Naive thymus-derived CD4-positive, alpha-beta T cell (primary cell): ENCODE measurements around the gene EPS8L1. TPM values are rescaled to one million over a fixed set of nuclear protein-coding genes. Genes with fewer than 3 reads are reported as not detected.

ENCODE experiments used
- ATAC-seq: fragments of 150-1000 bp; cut with Tn5 transposase; 2 replicates; pipeline ENCODE4 v1.10.0; 2021; ENCODE audit warnings: mild to moderate bottlenecking, moderate library complexity
- CTCF ChIA-PET: fragments of 350-600 bp; sonication (Branson Sonifier 250); formaldehyde crosslinking; loops from one replicate; lab custom pipeline; 2021; ENCODE audit warnings: antibody characterized with exemption; lab: Charles Lee
- POLR2A ChIA-PET: fragments of 350-600 bp; sonication (Branson Sonifier 250); formaldehyde crosslinking; loops from one replicate; lab custom pipeline; 2021; ENCODE audit warnings: antibody characterized with exemption, inconsistent platforms; lab: Charles Lee
- DNase-seq, 9 donors: peaks; one replicate each; pipeline versions ENCODE4 v3.0.0 to v3.0.0-alpha.2; 2020 to 2022; ENCODE audit warnings: mixed read lengths in 1 of 9
- H3K27ac ChIP-seq: one replicate; pipeline ENCODE4 v1.7.0; 2013; ENCODE audit warnings: mild to moderate bottlenecking, low read depth, low read length, moderate library complexity
- H3K27me3 ChIP-seq, 2 donors: one replicate each; pipeline ENCODE4 v1.7.0; 2013; ENCODE audit warnings: low read length in 2 of 2, mild to moderate bottlenecking in 2 of 2, moderate library complexity in 2 of 2; ENCODE audit not compliant: control insufficient read depth in 2 of 2, insufficient read depth in 2 of 2
- H3K36me3 ChIP-seq, 3 experiments: 1 replicate in 2 of 3; 2 replicates in 1 of 3; pipeline ENCODE4 v1.7.0; 2013; ENCODE audit warnings: low read length in 3 of 3, mild to moderate bottlenecking in 3 of 3, moderate library complexity in 1 of 3; ENCODE audit not compliant: insufficient read depth in 3 of 3, control insufficient read depth in 2 of 3
- H3K4me1 ChIP-seq, 2 donors: one replicate each; pipeline ENCODE4 v1.7.0; 2013; ENCODE audit warnings: low read length in 2 of 2, mild to moderate bottlenecking in 2 of 2, moderate library complexity in 1 of 2; ENCODE audit not compliant: control insufficient read depth in 2 of 2, insufficient read depth in 2 of 2
- H3K4me3 ChIP-seq: 2 replicates; pipeline ENCODE4 v1.7.0; 2013; ENCODE audit warnings: mild to moderate bottlenecking, low read length
- H3K9me3 ChIP-seq, 3 experiments: 1 replicate in 2 of 3; 2 replicates in 1 of 3; pipeline ENCODE4 v1.7.0; 2013; ENCODE audit warnings: low read length in 3 of 3; ENCODE audit not compliant: control insufficient read depth in 2 of 3
- H3K27ac Mint-ChIP-seq, 9 donors: one replicate each; pipeline ENCODE4 v1.8.0; 2020 to 2022; ENCODE audit warnings: mixed read lengths in 9 of 9, mild to moderate bottlenecking in 8 of 9, moderate library complexity in 5 of 9, inconsistent platforms in 2 of 9
- H3K27me3 Mint-ChIP-seq, 5 donors: one replicate each; pipeline ENCODE4 v1.8.0; 2021 to 2022; ENCODE audit warnings: mixed read lengths in 5 of 5, mild to moderate bottlenecking in 1 of 5
- H3K36me3 Mint-ChIP-seq, 5 donors: one replicate each; pipeline ENCODE4 v1.8.0; 2020 to 2022; ENCODE audit warnings: mixed read lengths in 5 of 5, mild to moderate bottlenecking in 3 of 5, inconsistent platforms in 1 of 5
- H3K4me1 Mint-ChIP-seq, 7 donors: one replicate each; pipeline ENCODE4 v1.8.0; 2020 to 2022; ENCODE audit warnings: mixed read lengths in 7 of 7, mild to moderate bottlenecking in 3 of 7, inconsistent platforms in 1 of 7
- H3K4me3 Mint-ChIP-seq, 10 donors: one replicate each; pipeline ENCODE4 v1.8.0; 2020 to 2022; ENCODE audit warnings: mild to moderate bottlenecking in 10 of 10, mixed read lengths in 10 of 10, moderate library complexity in 6 of 10, inconsistent platforms in 2 of 10
- H3K9me3 Mint-ChIP-seq, 11 donors: one replicate each; pipeline ENCODE4 v1.8.0; 2020 to 2022; ENCODE audit warnings: mixed read lengths in 11 of 11, mild to moderate bottlenecking in 4 of 11, inconsistent platforms in 1 of 11, moderate library complexity in 1 of 11
- intact Hi-C, 2 donors: fragments of 100-400 bp; cut with micrococcal nuclease; formaldehyde crosslinking; loops; one replicate each; pipeline ENCODE4 v1.15.1; 2023
- polyA plus RNA-seq, 2 donors: library from polyadenylated mRNA; unstranded; fragments of 300-500 nt; fragmentation: Illumina TruSeq; gene quantifications; one replicate each; pipeline ENCODE4 v1.2.3, GENCODE V29; 2021
- total RNA-seq, 6 experiments: library from RNA in 5 of 6; stranded (reverse) in 5 of 6; gene quantifications; 1 replicate in 5 of 6; 2 replicates in 1 of 6; pipeline ENCODE4 v1.2.3 and lab custom pipeline; 2021 to 2026

Gene EPS8L1
- total and polyA plus RNA-seq, 7 experiments from 2014 or later, result 0.09 to 6.8 (median 2.0) TPM; not detected in 1

- ATAC-seq, result peak; percentile 95
- ChIA-PET CTCF (interaction anchor here (0.6 kb wide), 1 partner anchor 536 kb away, joined by 3 read pairs; no protein-coding TSS in a partner anchor), POLR2A (interaction anchor here (0.6 to 1.5 kb wide), 6 partner anchors 24 to 292 kb away, joined by 3 to 8 read pairs (median 4); partner anchors contain the start of gene TMEM238)
- Histone ChIP-seq H3K9me3 (no peaks in the 10 kb centered on the region), H3K4me3 (peak overlapping the region; percentile 97), H3K27me3 (no peaks in the 10 kb centered on the region), H3K4me1 (peaks cover 12 to 19% of the 10 kb centered on the region in 2 donors), H3K36me3 (peaks cover 0 to 10% (median 0%) of the 10 kb centered on the region in 3 experiments), H3K27ac (peak overlapping the region; percentile 74)
- intact Hi-C loops, result loop anchor here (1.0 to 10.0 kb wide), 27 partner anchors 30 to 1015 kb away; partner anchors contain the start of genes FIZ1 (in 2 of the 2), PPP6R1 (in 2 of the 2), PRPF31 (in 2 of the 2) and RDH13 (in 2 of the 2)
- Mint-ChIP-seq H3K9me3 (peaks cover 0 to 2% (median 0%) of the 10 kb centered on the region in 11 donors), H3K27ac (peak overlapping the region; percentile 87 to 94 (median 94)), H3K36me3 (peaks cover 0 to 5% (median 0%) of the 10 kb centered on the region in 5 donors), H3K4me3 (peak overlapping the region; percentile 93 to 100 (median 98)), H3K27me3 (peaks cover 0 to 13% (median under 1%) of the 10 kb centered on the region in 5 donors), H3K4me1 (peaks cover 14 to 47% (median 36%) of the 10 kb centered on the region in 7 donors)
- peak; percentile 88 to 97 (median 91) for DNase-seq
Measured at GRCh38 chr19:55117663-55118391, 42.2 kb downstream of the EPS8L1 start.

- Histone ChIP-seq H3K27me3 (no peaks in the 10 kb centered on the region), H3K4me3 (peak overlapping the region; percentile 97), H3K4me1 (peaks cover 12 to 19% of the 10 kb centered on the region in 2 donors), H3K9me3 (no peaks in the 10 kb centered on the region), H3K27ac (no peak overlapping the region), H3K36me3 (peaks cover 0 to 3% (median 0%) of the 10 kb centered on the region in 3 experiments)
- intact Hi-C loops, result loop anchor here (1.0 to 10.0 kb wide), 5 partner anchors 139 to 1004 kb away; partner anchors contain the start of genes PPP6R1 (in 1 of the 2), PRPF31 (in 1 of the 2), TFPT (in 1 of the 2) and ZNF628 (in 1 of the 2)
- Mint-ChIP-seq H3K4me3 (peak overlapping the region; percentile 93 to 100 (median 98)), H3K9me3 (peaks cover 0 to 2% (median 0%) of the 10 kb centered on the region in 11 donors), H3K27me3 (peaks cover 3 to 19% (median 7%) of the 10 kb centered on the region in 5 donors), H3K36me3 (peaks cover 0 to 5% (median 0%) of the 10 kb centered on the region in 5 donors), H3K27ac (peak overlapping the region in 6 of 9 donors; percentile 31 to 94 (median 86)), H3K4me1 (peaks cover 14 to 47% (median 36%) of the 10 kb centered on the region in 7 donors)
- no peak for ATAC-seq
- POLR2A ChIA-PET, result interaction anchor here (0.8 to 1.5 kb wide), 5 partner anchors 56 to 292 kb away, joined by 3 to 8 read pairs (median 4); partner anchors contain the start of gene TMEM238
- CTCF ChIA-PET, result no interaction called here
- DNase-seq, result no peak
Measured at GRCh38 chr19:55118401-55118991, 42.8 kb downstream of the EPS8L1 start.

DNA sequence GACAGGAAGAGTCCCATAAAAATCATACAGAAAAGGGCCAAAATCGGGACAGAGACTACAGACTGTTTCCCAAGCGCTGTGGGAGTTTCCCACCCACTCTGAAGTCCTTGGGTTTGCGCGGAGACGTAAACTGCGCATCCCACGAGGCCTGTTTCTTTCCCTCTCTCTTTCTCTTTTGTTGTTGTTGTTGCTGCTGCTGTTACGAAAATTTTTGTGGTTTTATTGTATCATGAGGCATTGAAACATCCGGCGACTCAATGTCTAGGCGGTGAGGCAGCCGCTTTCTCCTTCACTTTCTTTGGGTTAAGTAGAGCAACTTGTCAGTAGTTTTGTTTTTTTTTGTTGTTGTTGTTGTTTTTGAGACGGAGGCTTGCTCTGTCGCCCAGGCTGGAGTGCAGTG lies 43.4 kb downstream of the EPS8L1 start:
- intact Hi-C loops, result loop anchor here (5.0 to 10.0 kb wide), 4 partner anchors 138 to 1004 kb away; partner anchors contain the start of genes PPP6R1 (in 1 of the 2), PRPF31 (in 1 of the 2), TFPT (in 1 of the 2) and ZNF787 (in 1 of the 2)
- peak overlapping the region; percentile 3 to 94 (median 82) for H3K27ac Mint-ChIP-seq
- no peak for ATAC-seq

DNA sequence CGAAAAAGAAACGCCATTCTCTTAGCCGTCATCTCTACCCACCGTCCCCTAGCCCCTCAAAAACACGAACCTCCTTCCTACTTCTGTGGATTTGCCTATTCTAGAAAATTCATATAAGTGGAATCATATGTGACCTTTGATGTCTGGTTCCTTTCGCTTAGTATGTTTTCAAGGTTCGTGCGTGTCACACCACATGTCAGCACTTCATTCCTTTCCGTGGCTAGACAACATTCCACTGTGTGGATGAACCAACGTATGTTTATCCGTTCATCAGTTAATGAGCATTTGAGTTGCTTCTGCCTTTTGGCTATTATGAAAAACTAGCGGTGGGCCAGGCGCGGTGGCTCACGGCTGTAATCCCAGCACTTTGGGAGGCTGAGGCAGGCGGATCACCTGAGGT lies 55.8 kb downstream of the EPS8L1 start:
- no peaks in the 10 kb centered on the region for H3K36me3 Mint-ChIP-seq
- POLR2A ChIA-PET, result no interaction called here
- no peak overlapping the region for H3K27ac Mint-ChIP-seq
- peaks cover 0 to 2% (median 0%) of the 10 kb centered on the region in 11 donors for H3K9me3 Mint-ChIP-seq
- CTCF ChIA-PET, result no interaction called here
- H3K36me3 ChIP-seq, result no peaks in the 10 kb centered on the region
- peaks cover 0 to 3% of the 10 kb centered on the region in 2 donors for H3K27me3 ChIP-seq
- peaks cover 0 to 2% (median 0%) of the 10 kb centered on the region in 7 donors for H3K4me1 Mint-ChIP-seq
- H3K27me3 Mint-ChIP-seq, result peaks cover 42 to 57% (median 49%) of the 10 kb centered on the region in 5 donors
- DNase-seq, result no peak
- no peak overlapping the region for H3K4me3 Mint-ChIP-seq
- H3K4me3 ChIP-seq, result no peak overlapping the region
- H3K4me1 ChIP-seq, result no peaks in the 10 kb centered on the region
- H3K9me3 ChIP-seq, result no peaks in the 10 kb centered on the region
- ATAC-seq, result no peak
- no peak overlapping the region for H3K27ac ChIP-seq
- intact Hi-C loops, result loop anchor here (5.0 to 10.0 kb wide), 2 partner anchors 249 to 477 kb away; no protein-coding TSS in a partner anchor

More for the DNA sequence above, 43.4 kb downstream of the EPS8L1 start:
- Mint-ChIP-seq H3K4me3 (peak overlapping the region; percentile 66 to 100 (median 80)), H3K27me3 (peaks cover 8 to 25% (median 12%) of the 10 kb centered on the region in 5 donors), H3K36me3 (peaks cover 0 to 5% (median 0%) of the 10 kb centered on the region in 5 donors), H3K9me3 (peaks cover 0 to 2% (median 0%) of the 10 kb centered on the region in 11 donors), H3K4me1 (peaks cover 14 to 47% (median 36%) of the 10 kb centered on the region in 7 donors)
- H3K4me3 ChIP-seq, result no peak overlapping the region
- ChIA-PET POLR2A (interaction anchor here (1.4 kb wide), 1 partner anchor 291 kb away, joined by 4 read pairs; no protein-coding TSS in a partner anchor), CTCF (no interaction called here)
- no peaks in the 10 kb centered on the region for H3K27me3 ChIP-seq
- no peaks in the 10 kb centered on the region for H3K9me3 ChIP-seq
- peak in 4 of 9 donors; percentile 10 to 44 (median 28) for DNase-seq
- peaks cover 0 to 3% (median 0%) of the 10 kb centered on the region in 3 experiments for H3K36me3 ChIP-seq
- peaks cover 12 to 19% of the 10 kb centered on the region in 2 donors for H3K4me1 ChIP-seq
- no peak overlapping the region for H3K27ac ChIP-seq

GRCh38 chr19:55132453-55133129 lies 56.9 kb downstream of the EPS8L1 start:
- Mint-ChIP-seq H3K4me1 (no peaks in the 10 kb centered on the region), H3K36me3 (no peaks in the 10 kb centered on the region), H3K9me3 (peaks cover 0 to 2% (median 0%) of the 10 kb centered on the region in 11 donors), H3K27ac (no peak overlapping the region), H3K27me3 (peaks cover 35 to 45% (median 38%) of the 10 kb centered on the region in 5 donors), H3K4me3 (no peak overlapping the region)
- H3K27me3 ChIP-seq, result peaks cover 0 to 3% of the 10 kb centered on the region in 2 donors
- intact Hi-C loops, result loop anchor here (5.0 to 10.0 kb wide), 2 partner anchors 250 to 478 kb away; no protein-coding TSS in a partner anchor
- H3K4me3 ChIP-seq, result no peak overlapping the region
- H3K4me1 ChIP-seq, result no peaks in the 10 kb centered on the region
- no peaks in the 10 kb centered on the region for H3K36me3 ChIP-seq
- no peaks in the 10 kb centered on the region for H3K9me3 ChIP-seq
- POLR2A ChIA-PET, result interaction anchor here (0.6 kb wide), 1 partner anchor 16 kb away, joined by 9 read pairs; no protein-coding TSS in a partner anchor
- no peak overlapping the region for H3K27ac ChIP-seq
- DNase-seq (no peak), ATAC-seq (no peak)
- CTCF ChIA-PET, result no interaction called here
